Right atrium auricular region (tissue), 2 donors: Measurements from ENCODE around the gene CACHD1. TPM values are rescaled to one million over a fixed set of nuclear protein-coding genes. Genes with fewer than 3 reads are reported as not detected.
"Not testable (repeated sequence)": the region's sequence is repeated elsewhere in the genome, so short reads cannot be mapped to it uniquely, and the experiment has no call there.

ENCODE experiments used
- DNase-seq: peaks from one replicate; pipeline ENCODE4 v3.0.0-alpha.2; 2019; ENCODE audit warnings: low spot score
- H3K27ac ChIP-seq, 2 donors: fragments of 200-600 bp; sonication (generic); 1 replicate in 1 of 2; 2 replicates in 1 of 2; pipeline ENCODE4 v1.5.1; 2016 to 2019
- H3K27me3 ChIP-seq, 2 donors: fragments of 200-600 bp; sonication (generic); one replicate each; pipeline versions ENCODE4 v1.5.1 to v1.6.0; 2017 to 2019
- H3K36me3 ChIP-seq: fragments of 200-600 bp; sonication (generic); one replicate; pipeline ENCODE4 v1.5.1; 2016
- H3K4me1 ChIP-seq, 2 donors: fragments of 200-600 bp; sonication (generic); one replicate each; pipeline versions ENCODE4 v1.5.1 to v1.6.0; 2017 to 2019
- H3K4me3 ChIP-seq, 2 donors: fragments of 200-600 bp; sonication (generic); 1 replicate in 1 of 2; 2 replicates in 1 of 2; pipeline ENCODE4 v1.5.1; 2017 to 2019; ENCODE audit warnings: mild to moderate bottlenecking in 1 of 2, moderate library complexity in 1 of 2
- H3K9me3 ChIP-seq, 2 donors: fragments of 200-600 bp; sonication (generic); one replicate each; pipeline ENCODE4 v1.5.1; 2019
- total RNA-seq, 2 donors: library from RNA; depleted of rRNA; stranded (reverse); fragments of >200 nt; gene quantifications; one replicate each; pipeline ENCODE4 v1.1.0, GENCODE V29; 2016
- TF ChIP-seq, protein P1 (sequence below), 2 donors: fragments of 200-600 bp; sonication (generic); IDR thresholded peaks; one replicate each; pipeline ENCODE4 v1.5.1; 2019; ENCODE audit warnings: antibody characterized with exemption in 2 of 2

The CACHD1 gene
- total RNA-seq, 2 donors from 2014 or later, result 3.1 to 8.5 TPM

GRCh38 chr1:64696879-64697278 lies 226.9 kb downstream of the CACHD1 start:
- no peak for DNase-seq
- H3K4me3 ChIP-seq, result no peak overlapping the region
- H3K9me3 ChIP-seq, result no peaks in the 10 kb centered on the region
- no peaks in the 10 kb centered on the region for H3K4me1 ChIP-seq
- no peaks in the 10 kb centered on the region for H3K27me3 ChIP-seq
- H3K27ac ChIP-seq, result no peak overlapping the region
- TF ChIP-seq, protein P1, sequence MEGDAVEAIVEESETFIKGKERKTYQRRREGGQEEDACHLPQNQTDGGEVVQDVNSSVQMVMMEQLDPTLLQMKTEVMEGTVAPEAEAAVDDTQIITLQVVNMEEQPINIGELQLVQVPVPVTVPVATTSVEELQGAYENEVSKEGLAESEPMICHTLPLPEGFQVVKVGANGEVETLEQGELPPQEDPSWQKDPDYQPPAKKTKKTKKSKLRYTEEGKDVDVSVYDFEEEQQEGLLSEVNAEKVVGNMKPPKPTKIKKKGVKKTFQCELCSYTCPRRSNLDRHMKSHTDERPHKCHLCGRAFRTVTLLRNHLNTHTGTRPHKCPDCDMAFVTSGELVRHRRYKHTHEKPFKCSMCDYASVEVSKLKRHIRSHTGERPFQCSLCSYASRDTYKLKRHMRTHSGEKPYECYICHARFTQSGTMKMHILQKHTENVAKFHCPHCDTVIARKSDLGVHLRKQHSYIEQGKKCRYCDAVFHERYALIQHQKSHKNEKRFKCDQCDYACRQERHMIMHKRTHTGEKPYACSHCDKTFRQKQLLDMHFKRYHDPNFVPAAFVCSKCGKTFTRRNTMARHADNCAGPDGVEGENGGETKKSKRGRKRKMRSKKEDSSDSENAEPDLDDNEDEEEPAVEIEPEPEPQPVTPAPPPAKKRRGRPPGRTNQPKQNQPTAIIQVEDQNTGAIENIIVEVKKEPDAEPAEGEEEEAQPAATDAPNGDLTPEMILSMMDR (IDR thresholded peaks at IDR 0.05), result no peak
- H3K36me3 ChIP-seq, result no peaks in the 10 kb centered on the region

- Histone ChIP-seq H3K4me3 (no peak overlapping the region), H3K36me3 (no peaks in the 10 kb centered on the region), H3K27ac (no peak overlapping the region), H3K4me1 (no peaks in the 10 kb centered on the region), H3K27me3 (no peaks in the 10 kb centered on the region), H3K9me3 (no peaks in the 10 kb centered on the region)
- TF ChIP-seq, protein P1 (IDR thresholded peaks at IDR 0.05), result no peak
- DNase-seq, result no peak
Measured at GRCh38 chr1:64699327-64699726, 229.4 kb downstream of the CACHD1 start.

DNA sequence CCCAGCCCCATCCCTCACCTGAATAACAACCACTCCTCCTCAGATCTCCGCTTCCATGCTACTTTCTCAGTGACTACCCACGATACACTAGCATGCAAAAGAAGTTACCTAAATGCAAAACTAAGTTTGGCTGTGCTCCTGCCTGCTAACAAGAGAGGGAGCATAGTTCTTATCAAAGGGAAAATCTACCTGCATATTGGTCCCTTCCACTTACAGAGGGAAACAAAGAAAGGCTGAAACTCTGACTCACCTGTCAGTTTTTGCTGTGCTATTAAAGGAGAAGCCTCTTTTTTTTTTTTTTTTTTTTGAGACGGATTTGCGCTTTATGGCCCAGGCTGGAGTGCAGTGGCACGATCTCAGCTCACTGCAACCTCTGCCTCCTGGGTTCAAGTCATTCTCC lies 231.1 kb downstream of the CACHD1 start:
- no peaks in the 10 kb centered on the region for H3K27me3 ChIP-seq
- H3K27ac ChIP-seq, result no peak overlapping the region
- DNase-seq, result no peak
- H3K36me3 ChIP-seq, result no peaks in the 10 kb centered on the region
- no peaks in the 10 kb centered on the region for H3K4me1 ChIP-seq
- no peaks in the 10 kb centered on the region for H3K9me3 ChIP-seq
- TF ChIP-seq, protein P1 (IDR thresholded peaks at IDR 0.05), result no peak
- no peak overlapping the region for H3K4me3 ChIP-seq

- no peak overlapping the region for H3K27ac ChIP-seq
- TF ChIP-seq, protein P1 (IDR thresholded peaks at IDR 0.05), result no peak
- no peaks in the 10 kb centered on the region for H3K36me3 ChIP-seq
- no peaks in the 10 kb centered on the region for H3K4me1 ChIP-seq
- no peak overlapping the region for H3K4me3 ChIP-seq
- H3K9me3 ChIP-seq, result no peaks in the 10 kb centered on the region
- no peaks in the 10 kb centered on the region for H3K27me3 ChIP-seq
- no peak for DNase-seq
Measured at GRCh38 chr1:64701886-64702285, 232.0 kb downstream of the CACHD1 start.

DNA sequence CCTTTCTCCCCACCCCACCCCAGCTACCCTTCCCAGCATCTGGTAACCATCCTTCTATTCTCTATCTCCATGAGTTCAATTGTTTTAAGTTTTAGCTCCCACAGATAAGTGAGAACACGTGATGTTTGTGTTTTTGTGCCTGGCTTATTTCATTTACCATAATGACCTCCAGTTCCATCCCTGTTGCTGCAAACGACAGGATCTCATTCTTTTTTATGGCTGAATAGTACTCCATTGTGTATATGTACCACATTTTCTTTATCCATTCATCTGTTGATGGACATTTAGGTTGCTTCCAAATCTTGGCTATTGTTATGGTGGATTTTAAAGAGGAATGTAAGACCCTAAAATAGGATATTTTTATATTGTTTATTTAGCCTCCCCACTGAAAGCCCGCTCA lies 232.7 kb downstream of the CACHD1 start:
- not testable (repeated sequence) for H3K27me3 ChIP-seq, H3K36me3 ChIP-seq, H3K27ac ChIP-seq

GRCh38 chr1:64703600-64703999 lies 233.7 kb downstream of the CACHD1 start:
- no peaks in the 10 kb centered on the region for H3K36me3 ChIP-seq

More for the DNA sequence above, 232.7 kb downstream of the CACHD1 start:
- not testable (repeated sequence) for DNase-seq, H3K9me3 ChIP-seq, H3K4me3 ChIP-seq, H3K4me1 ChIP-seq

More at GRCh38 chr1:64703600-64703999, 233.7 kb downstream of the CACHD1 start:
- no peak overlapping the region for H3K4me3 ChIP-seq
- TF ChIP-seq, protein P1 (IDR thresholded peaks at IDR 0.05), result no peak
- no peak overlapping the region for H3K27ac ChIP-seq
- H3K4me1 ChIP-seq, result no peaks in the 10 kb centered on the region
- H3K9me3 ChIP-seq, result no peaks in the 10 kb centered on the region
- DNase-seq, result no peak
- H3K27me3 ChIP-seq, result no peaks in the 10 kb centered on the region
